SK-N-SH treated with all-trans-retinoic acid at 6 μM for 48 hours (cell line): ENCODE measurements around the gene HNF4A.

Experiments
- ATAC-seq: fragments of 200-7000 bp; cut with Tn5 transposase; 3 replicates; pipeline ENCODE4 v1.9.1; 2020; ENCODE audit warnings: mild to moderate bottlenecking, moderate library complexity
- ARNTL ChIP-seq: fragments of 450-650 bp; formaldehyde crosslinking; IDR thresholded peaks from 2 replicates; pipeline ENCODE4 v1.5.0; 2020; ENCODE audit warnings: low read depth, mild to moderate bottlenecking, moderate library complexity, borderline replicate concordance
- CSDC2 ChIP-seq: fragments of 250-450 bp; sonication (Bioruptor Pico); IDR thresholded peaks from 2 replicates; pipeline ENCODE4 v1.5.0; 2020; ENCODE audit warnings: mild to moderate bottlenecking, moderate library complexity
- ESRRG ChIP-seq: fragments of 250-450 bp; sonication (Bioruptor Pico); IDR thresholded peaks from 2 replicates; pipeline ENCODE4 v1.6.1; 2021; ENCODE audit warnings: mild to moderate bottlenecking
- GLIS3 ChIP-seq: fragments of 250-450 bp; sonication (Bioruptor Pico); IDR thresholded peaks from 2 replicates; pipeline ENCODE4 v1.5.0; 2020; ENCODE audit warnings: mild to moderate bottlenecking, moderate library complexity
- ISL1 ChIP-seq: fragments of 250-450 bp; sonication (Bioruptor Pico); IDR thresholded peaks from 2 replicates; pipeline ENCODE4 v2.1.2; 2022; ENCODE audit warnings: mild to moderate bottlenecking, moderate library complexity
- OSR1 ChIP-seq: fragments of 250-450 bp; sonication (Bioruptor Pico); IDR thresholded peaks from 2 replicates; pipeline ENCODE4 v1.8.0; 2022; ENCODE audit warnings: moderate library complexity, mild to moderate bottlenecking, inconsistent platforms
- PPARA ChIP-seq: fragments of 250-450 bp; sonication (Bioruptor Pico); IDR thresholded peaks from 2 replicates; pipeline ENCODE4 v1.5.0; 2020; ENCODE audit warnings: mild to moderate bottlenecking, borderline replicate concordance
- RARB ChIP-seq: fragments of 250-450 bp; sonication (Bioruptor Pico); IDR thresholded peaks from 2 replicates; pipeline ENCODE4 v1.8.0; 2021; ENCODE audit warnings: mild to moderate bottlenecking, moderate library complexity
- TCF4 ChIP-seq: fragments of 250-450 bp; sonication (Bioruptor Pico); IDR thresholded peaks from 2 replicates; pipeline ENCODE4 v1.8.0; 2021; ENCODE audit warnings: mild to moderate bottlenecking, moderate library complexity, borderline replicate concordance
- TOX ChIP-seq: fragments of 250-450 bp; sonication (Bioruptor Pico); IDR thresholded peaks from 2 replicates; pipeline ENCODE4 v1.8.0; 2021; ENCODE audit warnings: mild to moderate bottlenecking, moderate library complexity, borderline replicate concordance
- ZFP3 ChIP-seq: fragments of 250-450 bp; sonication (Bioruptor Pico); IDR thresholded peaks from 2 replicates; pipeline ENCODE4 v1.5.0; 2020; ENCODE audit warnings: mild to moderate bottlenecking, moderate library complexity
- ZFP30 ChIP-seq: fragments of 450-650 bp; formaldehyde crosslinking; IDR thresholded peaks from 2 replicates; pipeline ENCODE4 v1.5.0; 2022; ENCODE audit warnings: mild to moderate bottlenecking, moderate library complexity
- ZNF565 ChIP-seq: fragments of 450-650 bp; formaldehyde crosslinking; conservative IDR thresholded peaks from 2 replicates; pipeline ENCODE4 v1.5.0; 2020; ENCODE audit warnings: low read depth, mild to moderate bottlenecking, moderate library complexity
- ZNF8 ChIP-seq: fragments of 450-650 bp; formaldehyde crosslinking; IDR thresholded peaks from 2 replicates; pipeline ENCODE4 v1.5.0; 2020; ENCODE audit warnings: mild to moderate bottlenecking, moderate library complexity
- TF ChIP-seq, protein P1 (sequence below): fragments of 250-450 bp; sonication (Bioruptor Pico); IDR thresholded peaks from 2 replicates; pipeline ENCODE4 v1.8.0; 2021; ENCODE audit warnings: low read depth, mild to moderate bottlenecking, moderate library complexity, borderline replicate concordance
- TF ChIP-seq, protein P2 (sequence below): fragments of 250-450 bp; sonication (Bioruptor Pico); IDR thresholded peaks from 2 replicates; pipeline ENCODE4 v1.8.0; 2020; ENCODE audit warnings: mild to moderate bottlenecking, moderate library complexity, borderline replicate concordance
- TF ChIP-seq, protein P3 (sequence below): fragments of 250-450 bp; sonication (Bioruptor Pico); IDR thresholded peaks from 2 replicates; pipeline ENCODE4 v1.5.1; 2020; ENCODE audit warnings: low read depth, mild to moderate bottlenecking, moderate library complexity
- TF ChIP-seq, protein P4 (sequence below): fragments of 250-450 bp; sonication (Bioruptor Pico); IDR thresholded peaks from 2 replicates; pipeline ENCODE4 v1.5.0; 2020; ENCODE audit warnings: mild to moderate bottlenecking, moderate library complexity

Gene HNF4A

DNA sequence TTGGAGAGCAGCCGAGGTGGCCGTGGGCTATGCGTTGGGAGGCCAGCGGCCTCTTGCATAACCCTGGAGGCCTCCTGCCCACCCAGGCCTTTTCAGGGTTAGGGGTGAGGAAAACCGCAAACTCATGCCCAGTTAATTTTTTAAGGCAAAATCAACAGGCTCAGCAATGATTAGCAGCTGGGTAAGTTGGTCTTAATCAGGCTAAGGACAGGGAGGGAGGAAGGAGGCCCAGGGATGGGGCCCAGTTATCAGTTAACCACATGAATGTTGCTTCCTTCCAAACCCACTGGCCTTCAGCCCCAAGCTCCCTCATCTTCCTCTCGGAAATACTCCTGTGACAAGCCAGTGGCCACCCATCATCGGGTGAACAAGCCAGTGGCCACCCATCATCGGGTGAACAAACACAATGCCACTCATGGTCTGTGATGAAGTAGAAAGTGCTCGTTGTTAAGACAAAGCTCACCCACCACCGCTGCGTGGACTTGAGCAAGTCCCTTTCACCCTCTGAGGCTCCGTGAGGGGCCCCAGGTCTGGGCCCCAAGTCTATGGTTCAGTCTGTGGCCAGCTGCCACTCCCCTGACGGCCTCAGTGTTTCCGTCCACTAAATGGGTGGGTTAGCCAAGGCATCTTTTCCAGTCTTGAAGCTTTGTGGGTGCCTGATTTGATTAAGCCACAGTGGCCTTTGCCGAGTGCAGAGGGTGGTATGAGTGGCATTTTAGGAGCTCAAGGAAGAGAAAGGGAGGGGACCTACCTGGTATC lies 39.4 kb downstream of the HNF4A start:
- ATAC-seq: no peak
- TF ChIP-seq ESRRG (CRISPR knock-in tag): no peak
- TF ChIP-seq ZFP30 (CRISPR knock-in tag): no peak
- no peak for TF ChIP-seq RARB
- TF ChIP-seq, protein P1, sequence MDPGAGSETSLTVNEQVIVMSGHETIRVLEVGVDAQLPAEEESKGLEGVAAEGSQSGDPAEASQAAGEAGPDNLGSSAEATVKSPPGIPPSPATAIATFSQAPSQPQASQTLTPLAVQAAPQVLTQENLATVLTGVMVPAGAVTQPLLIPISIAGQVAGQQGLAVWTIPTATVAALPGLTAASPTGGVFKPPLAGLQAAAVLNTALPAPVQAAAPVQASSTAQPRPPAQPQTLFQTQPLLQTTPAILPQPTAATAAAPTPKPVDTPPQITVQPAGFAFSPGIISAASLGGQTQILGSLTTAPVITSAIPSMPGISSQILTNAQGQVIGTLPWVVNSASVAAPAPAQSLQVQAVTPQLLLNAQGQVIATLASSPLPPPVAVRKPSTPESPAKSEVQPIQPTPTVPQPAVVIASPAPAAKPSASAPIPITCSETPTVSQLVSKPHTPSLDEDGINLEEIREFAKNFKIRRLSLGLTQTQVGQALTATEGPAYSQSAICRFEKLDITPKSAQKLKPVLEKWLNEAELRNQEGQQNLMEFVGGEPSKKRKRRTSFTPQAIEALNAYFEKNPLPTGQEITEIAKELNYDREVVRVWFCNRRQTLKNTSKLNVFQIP: no peak
- no peak for TF ChIP-seq ZNF8
- no peak for TF ChIP-seq ARNTL (CRISPR knock-in tag)
- no peak for TF ChIP-seq TOX (CRISPR knock-in tag)
- TF ChIP-seq, protein P2, sequence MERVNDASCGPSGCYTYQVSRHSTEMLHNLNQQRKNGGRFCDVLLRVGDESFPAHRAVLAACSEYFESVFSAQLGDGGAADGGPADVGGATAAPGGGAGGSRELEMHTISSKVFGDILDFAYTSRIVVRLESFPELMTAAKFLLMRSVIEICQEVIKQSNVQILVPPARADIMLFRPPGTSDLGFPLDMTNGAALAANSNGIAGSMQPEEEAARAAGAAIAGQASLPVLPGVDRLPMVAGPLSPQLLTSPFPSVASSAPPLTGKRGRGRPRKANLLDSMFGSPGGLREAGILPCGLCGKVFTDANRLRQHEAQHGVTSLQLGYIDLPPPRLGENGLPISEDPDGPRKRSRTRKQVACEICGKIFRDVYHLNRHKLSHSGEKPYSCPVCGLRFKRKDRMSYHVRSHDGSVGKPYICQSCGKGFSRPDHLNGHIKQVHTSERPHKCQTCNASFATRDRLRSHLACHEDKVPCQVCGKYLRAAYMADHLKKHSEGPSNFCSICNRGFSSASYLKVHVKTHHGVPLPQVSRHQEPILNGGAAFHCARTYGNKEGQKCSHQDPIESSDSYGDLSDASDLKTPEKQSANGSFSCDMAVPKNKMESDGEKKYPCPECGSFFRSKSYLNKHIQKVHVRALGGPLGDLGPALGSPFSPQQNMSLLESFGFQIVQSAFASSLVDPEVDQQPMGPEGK (CRISPR knock-in tag): no peak
- no peak for TF ChIP-seq ZFP3
- TF ChIP-seq TCF4: no peak
- TF ChIP-seq ZNF565 (CRISPR knock-in tag): no peak

DNA sequence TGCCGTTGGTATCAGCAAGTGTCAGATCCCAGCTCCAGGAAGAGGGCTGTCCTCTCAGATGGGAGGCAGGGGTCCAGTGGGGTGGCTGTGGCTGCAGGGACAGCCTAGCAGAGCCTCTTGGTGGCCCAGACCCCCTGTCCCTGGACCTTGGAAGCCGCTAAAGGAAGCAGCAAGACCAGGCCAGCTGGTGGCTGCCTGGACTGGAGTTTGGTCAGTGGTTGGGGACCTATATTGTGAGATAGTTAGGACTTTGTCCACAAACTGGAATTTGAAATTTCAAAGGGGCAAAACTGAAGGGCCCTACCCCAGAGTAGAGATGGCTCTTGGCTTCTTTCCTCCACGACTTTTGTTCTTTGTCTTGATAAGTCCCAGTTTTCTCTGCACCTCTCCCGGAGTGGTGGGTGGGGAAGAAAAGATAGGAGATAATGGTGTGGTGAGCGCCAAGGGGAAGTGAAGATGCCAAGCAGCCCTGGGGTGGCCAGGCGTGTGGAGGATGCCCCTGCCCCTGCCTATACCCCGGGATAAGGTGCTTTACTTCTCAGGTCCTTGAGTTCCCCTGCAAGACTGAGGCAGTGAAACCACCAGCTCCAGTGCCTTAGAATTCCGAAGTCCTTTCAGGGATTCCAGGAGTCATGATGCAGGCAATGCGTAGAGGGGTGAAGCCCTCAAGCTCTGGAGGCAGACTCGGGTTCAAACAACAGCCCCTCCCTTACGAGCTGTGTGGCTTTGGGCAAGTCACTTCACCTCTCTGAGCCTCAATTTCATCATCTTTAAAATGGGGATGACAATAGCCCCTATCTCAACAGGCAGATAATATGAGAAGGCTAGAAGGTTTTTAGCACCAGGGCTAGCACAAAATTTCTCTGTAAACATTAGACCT lies 40.2 kb downstream of the HNF4A start:
- ATAC-seq: no peak
- no peak for TF ChIP-seq ZNF565 (CRISPR knock-in tag)
- TF ChIP-seq, protein P1: no peak
- TF ChIP-seq ZNF8: no peak
- no peak for TF ChIP-seq OSR1 (CRISPR knock-in tag)
- TF ChIP-seq, protein P3, sequence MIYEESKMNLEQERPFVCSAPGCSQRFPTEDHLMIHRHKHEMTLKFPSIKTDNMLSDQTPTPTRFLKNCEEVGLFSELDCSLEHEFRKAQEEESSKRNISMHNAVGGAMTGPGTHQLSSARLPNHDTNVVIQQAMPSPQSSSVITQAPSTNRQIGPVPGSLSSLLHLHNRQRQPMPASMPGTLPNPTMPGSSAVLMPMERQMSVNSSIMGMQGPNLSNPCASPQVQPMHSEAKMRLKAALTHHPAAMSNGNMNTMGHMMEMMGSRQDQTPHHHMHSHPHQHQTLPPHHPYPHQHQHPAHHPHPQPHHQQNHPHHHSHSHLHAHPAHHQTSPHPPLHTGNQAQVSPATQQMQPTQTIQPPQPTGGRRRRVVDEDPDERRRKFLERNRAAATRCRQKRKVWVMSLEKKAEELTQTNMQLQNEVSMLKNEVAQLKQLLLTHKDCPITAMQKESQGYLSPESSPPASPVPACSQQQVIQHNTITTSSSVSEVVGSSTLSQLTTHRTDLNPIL (CRISPR knock-in tag): no peak
- no peak for TF ChIP-seq CSDC2
- TF ChIP-seq, protein P4, sequence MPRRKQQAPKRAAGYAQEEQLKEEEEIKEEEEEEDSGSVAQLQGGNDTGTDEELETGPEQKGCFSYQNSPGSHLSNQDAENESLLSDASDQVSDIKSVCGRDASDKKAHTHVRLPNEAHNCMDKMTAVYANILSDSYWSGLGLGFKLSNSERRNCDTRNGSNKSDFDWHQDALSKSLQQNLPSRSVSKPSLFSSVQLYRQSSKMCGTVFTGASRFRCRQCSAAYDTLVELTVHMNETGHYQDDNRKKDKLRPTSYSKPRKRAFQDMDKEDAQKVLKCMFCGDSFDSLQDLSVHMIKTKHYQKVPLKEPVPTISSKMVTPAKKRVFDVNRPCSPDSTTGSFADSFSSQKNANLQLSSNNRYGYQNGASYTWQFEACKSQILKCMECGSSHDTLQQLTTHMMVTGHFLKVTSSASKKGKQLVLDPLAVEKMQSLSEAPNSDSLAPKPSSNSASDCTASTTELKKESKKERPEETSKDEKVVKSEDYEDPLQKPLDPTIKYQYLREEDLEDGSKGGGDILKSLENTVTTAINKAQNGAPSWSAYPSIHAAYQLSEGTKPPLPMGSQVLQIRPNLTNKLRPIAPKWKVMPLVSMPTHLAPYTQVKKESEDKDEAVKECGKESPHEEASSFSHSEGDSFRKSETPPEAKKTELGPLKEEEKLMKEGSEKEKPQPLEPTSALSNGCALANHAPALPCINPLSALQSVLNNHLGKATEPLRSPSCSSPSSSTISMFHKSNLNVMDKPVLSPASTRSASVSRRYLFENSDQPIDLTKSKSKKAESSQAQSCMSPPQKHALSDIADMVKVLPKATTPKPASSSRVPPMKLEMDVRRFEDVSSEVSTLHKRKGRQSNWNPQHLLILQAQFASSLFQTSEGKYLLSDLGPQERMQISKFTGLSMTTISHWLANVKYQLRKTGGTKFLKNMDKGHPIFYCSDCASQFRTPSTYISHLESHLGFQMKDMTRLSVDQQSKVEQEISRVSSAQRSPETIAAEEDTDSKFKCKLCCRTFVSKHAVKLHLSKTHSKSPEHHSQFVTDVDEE: no peak
- no peak for TF ChIP-seq ZFP3
- no peak for TF ChIP-seq GLIS3
- no peak for TF ChIP-seq ESRRG (CRISPR knock-in tag)
- TF ChIP-seq TCF4: no peak
- TF ChIP-seq ISL1 (CRISPR knock-in tag): no peak
- TF ChIP-seq ARNTL (CRISPR knock-in tag): no peak
- TF ChIP-seq RARB: no peak
- TF ChIP-seq TOX (CRISPR knock-in tag): no peak
- no peak for TF ChIP-seq PPARA (CRISPR knock-in tag)
- TF ChIP-seq, all 23 proteins: peak for 0
